Measurements from ENCODE around the gene LLGL1.

DNA sequence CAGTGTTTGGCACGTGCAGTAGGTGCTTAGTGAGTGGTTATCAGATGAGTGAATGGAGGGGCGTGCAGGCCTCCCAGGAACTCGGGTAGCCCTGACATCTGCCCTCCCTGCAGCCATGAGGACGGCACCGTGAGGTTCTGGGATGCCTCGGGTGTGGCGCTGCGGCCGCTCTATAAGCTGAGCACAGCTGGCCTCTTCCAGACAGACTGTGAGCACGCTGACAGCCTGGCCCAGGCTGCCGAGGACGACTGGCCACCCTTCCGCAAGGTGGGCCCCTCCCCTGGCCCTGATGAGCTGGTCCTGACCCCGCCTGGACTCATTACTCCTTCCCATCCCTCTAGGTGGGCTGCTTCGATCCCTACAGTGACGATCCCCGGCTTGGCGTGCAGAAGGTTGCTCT lies 11.1 kb downstream of the LLGL1 start:
- TF ChIP-seq, protein P1, sequence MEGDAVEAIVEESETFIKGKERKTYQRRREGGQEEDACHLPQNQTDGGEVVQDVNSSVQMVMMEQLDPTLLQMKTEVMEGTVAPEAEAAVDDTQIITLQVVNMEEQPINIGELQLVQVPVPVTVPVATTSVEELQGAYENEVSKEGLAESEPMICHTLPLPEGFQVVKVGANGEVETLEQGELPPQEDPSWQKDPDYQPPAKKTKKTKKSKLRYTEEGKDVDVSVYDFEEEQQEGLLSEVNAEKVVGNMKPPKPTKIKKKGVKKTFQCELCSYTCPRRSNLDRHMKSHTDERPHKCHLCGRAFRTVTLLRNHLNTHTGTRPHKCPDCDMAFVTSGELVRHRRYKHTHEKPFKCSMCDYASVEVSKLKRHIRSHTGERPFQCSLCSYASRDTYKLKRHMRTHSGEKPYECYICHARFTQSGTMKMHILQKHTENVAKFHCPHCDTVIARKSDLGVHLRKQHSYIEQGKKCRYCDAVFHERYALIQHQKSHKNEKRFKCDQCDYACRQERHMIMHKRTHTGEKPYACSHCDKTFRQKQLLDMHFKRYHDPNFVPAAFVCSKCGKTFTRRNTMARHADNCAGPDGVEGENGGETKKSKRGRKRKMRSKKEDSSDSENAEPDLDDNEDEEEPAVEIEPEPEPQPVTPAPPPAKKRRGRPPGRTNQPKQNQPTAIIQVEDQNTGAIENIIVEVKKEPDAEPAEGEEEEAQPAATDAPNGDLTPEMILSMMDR (conservative IDR thresholded peaks at IDR 0.05; ENCODE audit: low read length): no peak
- TF ChIP-seq EZH2phosphoT487 (IDR thresholded peaks at IDR 0.05; ENCODE audit: borderline replicate concordance): no peak

Data from Loucy (cell line).